ENCODE results near the gene FRMD3. TPM values are rescaled to one million over a fixed set of nuclear protein-coding genes. Genes with fewer than 3 reads are reported as not detected.

FRMD3 gene
- total and polyA plus RNA-seq, 8 donors: 1.0 to 3.7 (median 2.3) TPM

GRCh38 chr9:83264315-83264714, 273.9 kb downstream of the FRMD3 start:
- Histone ChIP-seq H3K27ac (no peak overlapping the region), H3K4me3 (no peak overlapping the region), H3K36me3 (no peaks in the 10 kb centered on the region), H3K4me1 (no peaks in the 10 kb centered on the region), H3K9me3 (no peaks in the 10 kb centered on the region), H3K27me3 (no peaks in the 10 kb centered on the region)
- no peak for ATAC-seq
- no peak for DNase-seq
- intact Hi-C loops (cut with DNase I): no loop called here
- TF ChIP-seq, protein P1, sequence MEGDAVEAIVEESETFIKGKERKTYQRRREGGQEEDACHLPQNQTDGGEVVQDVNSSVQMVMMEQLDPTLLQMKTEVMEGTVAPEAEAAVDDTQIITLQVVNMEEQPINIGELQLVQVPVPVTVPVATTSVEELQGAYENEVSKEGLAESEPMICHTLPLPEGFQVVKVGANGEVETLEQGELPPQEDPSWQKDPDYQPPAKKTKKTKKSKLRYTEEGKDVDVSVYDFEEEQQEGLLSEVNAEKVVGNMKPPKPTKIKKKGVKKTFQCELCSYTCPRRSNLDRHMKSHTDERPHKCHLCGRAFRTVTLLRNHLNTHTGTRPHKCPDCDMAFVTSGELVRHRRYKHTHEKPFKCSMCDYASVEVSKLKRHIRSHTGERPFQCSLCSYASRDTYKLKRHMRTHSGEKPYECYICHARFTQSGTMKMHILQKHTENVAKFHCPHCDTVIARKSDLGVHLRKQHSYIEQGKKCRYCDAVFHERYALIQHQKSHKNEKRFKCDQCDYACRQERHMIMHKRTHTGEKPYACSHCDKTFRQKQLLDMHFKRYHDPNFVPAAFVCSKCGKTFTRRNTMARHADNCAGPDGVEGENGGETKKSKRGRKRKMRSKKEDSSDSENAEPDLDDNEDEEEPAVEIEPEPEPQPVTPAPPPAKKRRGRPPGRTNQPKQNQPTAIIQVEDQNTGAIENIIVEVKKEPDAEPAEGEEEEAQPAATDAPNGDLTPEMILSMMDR (IDR thresholded peaks at IDR 0.05): no peak

DNA sequence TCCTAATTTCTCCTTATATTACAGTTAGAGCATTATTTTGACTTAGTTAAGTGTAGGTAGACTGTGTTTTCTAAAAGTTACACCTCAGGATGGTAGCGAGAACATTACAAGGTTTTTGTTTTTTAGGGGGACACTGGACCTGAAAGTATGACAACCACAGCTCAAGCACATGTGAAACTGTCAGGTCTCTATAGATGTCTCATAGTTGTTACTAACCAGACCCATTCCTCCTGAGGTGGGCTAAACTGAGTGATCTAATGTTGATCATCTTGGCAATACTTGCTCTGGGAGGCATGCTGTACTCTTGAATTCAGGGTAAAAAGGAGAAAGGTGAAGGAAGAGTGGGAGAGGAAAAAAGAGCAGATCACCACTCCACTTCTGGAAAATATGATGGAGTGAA, 278.6 kb downstream of the FRMD3 start:
- Histone ChIP-seq H3K27me3 (no peaks in the 10 kb centered on the region), H3K9me3 (peaks cover 0 to 7% of the 10 kb centered on the region in 2 donors), H3K27ac (no peak overlapping the region), H3K4me3 (no peak overlapping the region), H3K4me1 (no peaks in the 10 kb centered on the region), H3K36me3 (no peaks in the 10 kb centered on the region)
- DNase-seq: no peak
- TF ChIP-seq, protein P1 (IDR thresholded peaks at IDR 0.05): no peak
- intact Hi-C loops (cut with DNase I): no loop called here
- ATAC-seq: no peak

- no peak overlapping the region for H3K27ac ChIP-seq
- peaks cover 0 to 8% of the 10 kb centered on the region in 2 donors for H3K9me3 ChIP-seq
- H3K36me3 ChIP-seq: no peaks in the 10 kb centered on the region
- no peaks in the 10 kb centered on the region for H3K27me3 ChIP-seq
- DNase-seq: no peak
- no peaks in the 10 kb centered on the region for H3K4me1 ChIP-seq
- no peak overlapping the region for H3K4me3 ChIP-seq
- intact Hi-C loops (cut with DNase I): no loop called here
- ATAC-seq: no peak
- TF ChIP-seq, protein P1 (IDR thresholded peaks at IDR 0.05): no peak
Measured at GRCh38 chr9:83257937-83258891, 280.0 kb downstream of the FRMD3 start.

- Histone ChIP-seq H3K4me1 (no peaks in the 10 kb centered on the region), H3K27ac (no peak overlapping the region), H3K27me3 (no peaks in the 10 kb centered on the region), H3K4me3 (no peak overlapping the region), H3K36me3 (peaks cover 0 to 6% of the 10 kb centered on the region in 2 donors), H3K9me3 (peaks cover 0 to 5% of the 10 kb centered on the region in 2 donors)
- intact Hi-C loops (cut with DNase I): no loop called here
- DNase-seq: no peak
- TF ChIP-seq, protein P1 (IDR thresholded peaks at IDR 0.05): no peak
- no peak for ATAC-seq
Measured at GRCh38 chr9:83247732-83248131, 290.5 kb downstream of the FRMD3 start.

GRCh38 chr9:83245979-83246659, 292.1 kb downstream of the FRMD3 start:
- TF ChIP-seq, protein P1 (IDR thresholded peaks at IDR 0.05): no peak
- Histone ChIP-seq H3K9me3 (no peaks in the 10 kb centered on the region), H3K4me1 (no peaks in the 10 kb centered on the region), H3K4me3 (no peak overlapping the region), H3K36me3 (peaks cover 0 to 6% of the 10 kb centered on the region in 2 donors), H3K27ac (no peak overlapping the region), H3K27me3 (no peaks in the 10 kb centered on the region)
- intact Hi-C loops (cut with DNase I): no loop called here
- ATAC-seq: no peak
- DNase-seq: no peak

Data from left lung (tissue), 10 donors.